DMS114 treated with DMSO at 0.1 percent for 48 hours (cell line): Measurements from ENCODE around the gene SNAPC2.
"Not testable (repeated sequence)": the region's sequence is repeated elsewhere in the genome, so short reads cannot be mapped to it uniquely, and the experiment has no call there.

Experiments used
- DNase-seq: peaks from one replicate; lab custom pipeline; 2025; ENCODE audit not compliant: unreplicated experiment; lab: John Stamatoyannopoulos, UW

The SNAPC2 gene

DNA sequence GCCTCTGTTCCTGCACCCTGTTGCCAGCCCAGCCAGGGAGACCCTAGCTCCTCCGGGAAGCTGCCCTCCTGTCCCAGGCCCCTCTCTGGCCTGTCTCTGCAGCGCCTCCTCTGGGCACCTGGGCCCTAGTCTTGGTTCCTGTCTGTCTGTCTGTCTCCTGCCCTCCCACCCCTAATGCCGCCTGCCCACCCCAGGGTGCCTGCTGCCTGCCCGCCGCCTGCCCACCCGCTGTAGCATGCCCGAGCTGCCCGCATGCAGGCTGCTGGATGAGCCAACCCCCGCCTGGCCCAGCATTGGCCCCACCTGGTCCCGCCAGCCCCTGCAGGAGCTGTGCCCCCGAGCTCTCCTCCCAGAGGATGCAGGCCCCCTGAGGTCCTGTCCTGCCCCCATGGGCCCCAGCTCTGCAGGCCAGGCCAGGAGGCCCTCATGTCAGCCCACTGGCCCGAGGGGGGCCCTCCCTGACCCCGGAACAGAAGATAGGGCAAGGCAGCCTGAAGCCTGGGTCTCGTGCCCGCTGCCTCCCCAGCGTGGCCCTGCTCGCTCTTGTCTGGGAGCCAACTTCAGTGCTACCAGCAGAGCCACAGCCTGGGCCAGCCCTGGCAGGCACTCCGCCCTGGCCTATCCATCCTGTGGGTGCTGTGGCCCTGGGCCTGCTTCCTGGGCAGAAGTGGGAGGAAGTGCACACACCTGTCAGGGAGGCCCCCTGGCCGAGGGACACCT lies 11.2 kb upstream of the SNAPC2 start:
- no peak for DNase-seq

DNA sequence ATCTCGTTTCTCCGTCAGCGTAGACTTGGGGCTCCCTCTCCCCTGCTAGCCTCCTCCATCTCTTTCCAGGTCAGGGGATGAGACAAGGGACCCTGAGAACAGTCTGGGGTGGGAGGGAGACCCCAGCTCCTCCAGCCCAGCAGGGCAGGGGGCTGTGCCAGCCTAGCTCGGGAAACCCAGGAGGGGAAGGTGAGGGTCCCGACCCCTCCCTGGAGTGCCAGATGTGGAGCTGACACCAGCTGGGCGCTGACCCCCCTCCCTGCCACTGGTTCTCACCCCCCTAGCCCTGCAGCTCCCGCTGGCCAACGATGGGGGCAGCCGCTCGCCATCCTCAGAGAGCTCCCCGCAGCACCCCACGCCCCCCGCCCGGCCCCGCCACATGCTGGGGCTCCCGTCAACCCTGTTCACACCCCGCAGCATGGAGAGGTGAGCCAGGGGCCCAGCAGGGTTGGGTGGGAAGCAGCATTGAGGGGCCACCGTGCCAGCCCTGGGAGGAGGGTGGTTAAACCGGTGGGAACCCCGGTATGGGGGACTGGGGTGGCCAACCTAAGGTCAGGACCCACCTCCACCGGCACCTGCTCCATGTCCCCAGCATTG lies 10.6 kb upstream of the SNAPC2 start:
- no peak for DNase-seq

- no peak for DNase-seq
Measured at GRCh38 chr19:7910321-7911161, 9.6 kb upstream of the SNAPC2 start.

DNA sequence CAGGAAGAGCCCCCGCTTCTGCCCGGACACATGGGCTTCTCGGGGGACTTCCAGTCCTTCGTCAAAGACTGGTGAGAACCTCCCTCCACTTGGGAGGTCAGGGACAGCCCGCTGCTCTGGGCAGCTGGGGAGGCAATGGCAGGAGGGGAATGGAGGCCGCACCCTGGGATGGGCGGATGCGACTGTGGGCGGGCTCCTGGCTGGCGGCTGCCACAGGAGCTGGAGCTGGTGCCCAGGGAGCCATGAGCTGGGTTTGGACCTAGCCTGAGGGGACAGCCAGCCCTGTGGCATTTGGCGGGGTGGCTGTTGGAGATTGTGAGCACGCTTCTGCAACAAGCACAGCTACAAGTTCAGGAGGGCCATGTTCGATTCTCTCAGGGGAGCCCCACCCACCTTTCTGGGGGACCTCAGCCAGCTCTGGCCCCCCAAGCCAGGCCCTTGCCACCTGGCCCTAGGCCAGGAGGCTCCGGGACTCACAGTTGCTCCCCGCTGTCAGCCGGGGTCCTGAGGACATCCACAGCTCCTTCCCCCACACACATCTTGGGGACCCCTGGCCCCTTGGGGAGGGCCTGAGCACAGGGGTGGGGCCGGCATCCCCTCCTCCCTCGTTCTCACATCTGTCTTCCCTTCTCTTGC lies 8.5 kb upstream of the SNAPC2 start:
- no peak for DNase-seq

DNA sequence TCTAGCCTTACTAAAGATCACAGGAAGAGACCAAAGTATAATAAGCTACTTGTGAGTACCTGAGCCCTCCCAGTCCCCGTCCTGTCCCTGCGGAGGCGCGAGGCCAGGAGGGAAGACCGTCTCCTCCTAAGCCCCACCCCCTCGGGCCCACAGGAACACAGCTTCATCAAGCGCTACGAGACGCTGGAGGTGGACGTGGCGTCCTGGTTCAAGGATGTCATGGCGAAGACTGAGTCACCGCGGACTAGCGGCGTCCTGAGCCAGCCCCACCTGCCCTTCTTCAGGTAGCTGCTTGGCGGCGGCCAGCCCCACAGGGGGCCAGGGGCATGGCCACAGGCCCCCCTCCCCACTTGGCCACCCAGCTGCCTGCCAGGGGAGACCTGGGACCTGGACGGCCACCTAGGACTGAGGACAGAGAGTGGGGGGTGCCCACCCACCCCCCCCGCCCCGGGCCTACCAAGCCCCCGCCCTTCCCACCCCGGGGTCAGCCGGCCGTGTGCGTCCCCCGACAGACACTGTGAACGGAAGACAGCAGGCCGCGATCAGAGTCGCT lies 7.9 kb upstream of the SNAPC2 start:
- DNase-seq = no peak

GRCh38 chr19:7912697-7913564 lies 7.2 kb upstream of the SNAPC2 start:
- no peak for DNase-seq

DNA sequence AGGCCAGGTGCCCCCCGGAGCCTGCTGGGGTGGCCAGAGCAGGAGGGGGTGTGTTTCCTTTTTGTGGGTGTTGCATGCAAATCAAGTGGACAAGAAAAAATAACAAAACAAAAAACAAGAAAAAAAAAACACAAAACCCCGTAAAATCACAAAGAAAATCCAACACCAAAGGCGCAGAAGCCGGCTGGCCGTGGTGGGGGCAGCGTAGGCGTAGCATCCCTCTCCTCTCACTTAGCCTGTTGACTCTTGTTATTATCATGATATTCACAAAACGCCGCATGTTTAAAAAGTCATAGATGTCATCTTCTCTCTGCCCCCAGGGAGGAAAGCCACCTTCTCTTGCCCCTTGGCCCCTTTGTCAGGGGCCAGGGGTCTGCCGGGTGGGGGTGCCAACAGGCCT lies 6.5 kb upstream of the SNAPC2 start:
- DNase-seq = no peak

DNA sequence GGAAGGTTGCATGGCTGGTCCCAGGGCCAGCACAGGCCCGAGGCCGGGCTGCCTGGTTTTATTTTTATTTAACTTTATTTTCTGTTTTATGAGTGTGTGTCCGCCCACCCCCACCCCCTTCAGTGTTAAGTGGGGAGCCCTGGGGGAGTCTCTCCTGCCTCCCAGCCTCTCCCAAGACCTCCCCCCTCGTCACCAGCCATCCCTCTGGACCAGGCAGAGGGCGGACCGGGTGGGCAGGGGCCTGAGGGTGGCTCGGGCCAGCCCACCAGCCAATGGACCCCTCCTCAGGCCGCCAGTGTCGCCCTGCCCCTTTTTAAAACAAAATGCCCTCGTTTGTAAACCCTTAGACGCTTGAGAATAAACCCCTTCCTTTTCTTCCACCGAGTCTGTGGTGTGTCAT lies 6.0 kb upstream of the SNAPC2 start:
- no peak for DNase-seq

DNA sequence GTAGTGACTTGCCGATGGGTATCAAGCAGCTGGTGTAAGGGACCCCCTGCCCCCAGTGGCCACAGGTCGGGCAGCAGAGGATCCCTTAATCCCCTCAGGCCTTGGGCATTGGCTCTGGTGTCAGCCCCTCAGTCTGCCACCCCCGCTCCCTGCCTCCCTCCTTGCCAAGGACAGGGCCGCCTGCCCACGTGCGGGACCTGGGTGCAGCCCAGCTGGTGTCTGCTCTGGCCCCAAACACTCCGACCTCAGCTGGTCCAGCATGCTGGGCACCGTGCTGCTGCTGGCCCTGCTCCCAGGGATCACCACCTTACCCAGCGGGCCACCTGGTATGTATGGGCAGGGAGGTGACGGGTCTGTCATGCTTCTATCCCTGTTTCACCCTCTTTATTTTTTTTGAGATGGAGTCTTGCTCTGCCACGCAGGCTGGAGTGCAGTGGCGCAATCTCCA lies 5.5 kb upstream of the SNAPC2 start, which contains the start of gene TGFBR3L:
Gene TGFBR3L, plus strand, starts transcription at position 233 of the 448 bp plus-strand sequence.
- DNase-seq = no peak

DNA sequence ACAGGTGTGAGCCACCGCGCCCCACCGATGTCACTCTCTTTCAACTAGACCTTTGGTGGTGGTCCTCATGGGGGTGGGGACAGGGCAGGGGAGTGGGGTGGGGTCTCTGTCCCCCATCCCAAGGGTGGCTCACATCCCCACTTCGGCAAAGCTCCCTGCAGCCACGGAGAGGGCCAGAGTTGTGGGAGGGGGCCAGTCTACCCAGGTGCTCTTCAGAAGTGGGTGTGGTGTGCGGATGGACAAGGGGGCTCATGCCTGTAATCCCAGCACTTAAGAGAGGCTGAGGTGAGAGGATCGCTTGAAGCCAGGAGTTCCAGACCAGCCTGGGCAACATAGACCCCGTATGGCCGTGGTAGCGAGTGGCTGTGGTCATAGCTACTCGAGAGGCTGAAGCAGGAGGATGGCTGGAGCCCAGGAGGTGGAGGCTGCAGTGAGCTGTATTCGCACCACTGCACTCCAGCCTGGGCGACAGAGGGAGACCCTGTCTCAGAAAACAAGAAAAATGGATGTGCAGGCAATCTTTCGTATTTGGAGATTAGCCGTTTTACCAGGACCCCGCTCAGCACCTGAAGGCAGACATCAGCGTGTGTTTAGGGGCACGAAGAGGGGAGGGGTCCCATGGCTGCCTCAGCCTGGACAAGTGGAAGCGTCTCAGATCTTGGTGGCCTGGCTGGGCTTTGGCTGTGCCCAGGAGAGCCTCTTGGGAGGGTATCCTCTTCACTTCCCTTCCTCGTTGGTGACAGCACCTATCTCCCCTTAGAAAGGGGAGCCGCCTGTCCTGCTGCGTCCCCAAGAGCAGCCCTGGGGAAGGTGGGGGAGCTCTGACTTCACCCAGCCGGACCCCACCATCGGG lies 4.7 kb upstream of the SNAPC2 start:
- DNase-seq = no peak

DNA sequence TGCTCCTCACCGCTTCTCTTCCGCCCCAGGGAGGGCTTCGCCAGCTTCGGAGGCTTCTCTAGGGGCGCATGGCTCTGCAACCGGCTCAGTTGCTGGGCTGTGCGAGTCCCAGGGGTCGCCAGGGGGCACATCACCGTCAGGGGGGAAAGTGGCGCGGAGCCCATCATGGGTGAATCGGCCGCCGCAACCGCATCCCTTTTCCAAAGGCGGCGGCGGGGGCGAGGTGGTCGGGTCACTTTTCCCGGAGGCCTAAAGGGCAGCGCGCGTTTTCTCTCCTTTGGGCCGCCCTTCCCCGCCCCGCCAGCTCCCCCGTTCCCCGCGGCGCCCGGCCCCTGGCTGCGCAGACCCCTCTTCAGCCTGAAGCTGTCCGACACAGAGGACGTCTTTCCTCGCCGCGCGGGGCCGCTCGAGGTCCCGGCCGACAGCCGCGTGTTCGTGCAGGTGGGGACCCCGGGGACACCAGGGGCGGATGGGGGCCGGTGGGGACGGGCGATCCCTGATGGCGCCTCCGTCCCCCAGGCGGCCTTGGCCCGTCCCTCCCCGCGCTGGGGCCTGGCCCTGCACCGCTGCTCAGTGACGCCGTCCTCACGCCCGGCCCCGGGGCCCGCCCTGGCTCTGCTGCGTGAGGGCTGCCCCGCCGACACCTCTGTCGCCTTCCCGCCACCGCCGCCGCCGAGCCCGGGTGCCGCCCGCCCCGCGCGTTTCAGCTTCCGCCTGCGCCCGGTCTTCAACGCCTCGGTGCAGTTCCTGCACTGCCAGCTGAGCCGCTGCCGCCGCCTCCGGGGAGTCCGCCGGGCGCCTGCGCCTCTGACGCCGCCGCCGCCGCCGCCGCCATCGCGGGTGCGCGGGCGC lies 3.8 kb upstream of the SNAPC2 start:
- no peak for DNase-seq

- DNase-seq = no peak
Measured at GRCh38 chr19:7916955-7917266, 3.2 kb upstream of the SNAPC2 start.

- no peak for DNase-seq
Measured at GRCh38 chr19:7917267-7918061, 2.7 kb upstream of the SNAPC2 start.

DNA sequence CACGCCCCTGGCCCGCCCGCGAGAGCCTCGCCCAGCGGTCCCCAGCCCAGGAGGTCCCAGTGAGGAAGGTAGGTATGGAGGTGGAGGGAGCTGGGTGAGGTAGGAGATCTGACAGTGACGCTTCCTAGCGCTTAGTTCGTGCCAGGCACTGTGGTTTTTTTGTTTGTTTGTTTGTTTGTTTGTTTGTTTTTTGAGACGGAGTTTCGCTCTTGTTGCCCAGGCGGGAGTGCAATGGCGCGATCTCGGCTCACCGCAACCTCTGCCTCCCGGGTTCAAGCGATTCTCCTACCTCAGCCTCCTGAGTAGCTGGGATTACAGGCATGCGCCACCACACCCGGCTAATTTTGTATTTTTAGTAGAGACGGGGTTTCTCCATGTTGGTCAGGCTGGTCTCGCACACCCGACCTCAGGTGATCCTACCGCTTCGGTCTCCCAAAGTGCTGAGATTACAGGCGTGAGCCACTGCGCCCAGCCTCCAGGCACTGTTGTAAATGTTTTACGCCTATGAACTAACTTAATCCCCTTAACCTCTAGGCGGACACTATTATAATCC lies 2.0 kb upstream of the SNAPC2 start:
- not testable (repeated sequence) for DNase-seq

GRCh38 chr19:7918615-7919421 lies 1.3 kb upstream of the SNAPC2 start:
- no peak for DNase-seq

DNA sequence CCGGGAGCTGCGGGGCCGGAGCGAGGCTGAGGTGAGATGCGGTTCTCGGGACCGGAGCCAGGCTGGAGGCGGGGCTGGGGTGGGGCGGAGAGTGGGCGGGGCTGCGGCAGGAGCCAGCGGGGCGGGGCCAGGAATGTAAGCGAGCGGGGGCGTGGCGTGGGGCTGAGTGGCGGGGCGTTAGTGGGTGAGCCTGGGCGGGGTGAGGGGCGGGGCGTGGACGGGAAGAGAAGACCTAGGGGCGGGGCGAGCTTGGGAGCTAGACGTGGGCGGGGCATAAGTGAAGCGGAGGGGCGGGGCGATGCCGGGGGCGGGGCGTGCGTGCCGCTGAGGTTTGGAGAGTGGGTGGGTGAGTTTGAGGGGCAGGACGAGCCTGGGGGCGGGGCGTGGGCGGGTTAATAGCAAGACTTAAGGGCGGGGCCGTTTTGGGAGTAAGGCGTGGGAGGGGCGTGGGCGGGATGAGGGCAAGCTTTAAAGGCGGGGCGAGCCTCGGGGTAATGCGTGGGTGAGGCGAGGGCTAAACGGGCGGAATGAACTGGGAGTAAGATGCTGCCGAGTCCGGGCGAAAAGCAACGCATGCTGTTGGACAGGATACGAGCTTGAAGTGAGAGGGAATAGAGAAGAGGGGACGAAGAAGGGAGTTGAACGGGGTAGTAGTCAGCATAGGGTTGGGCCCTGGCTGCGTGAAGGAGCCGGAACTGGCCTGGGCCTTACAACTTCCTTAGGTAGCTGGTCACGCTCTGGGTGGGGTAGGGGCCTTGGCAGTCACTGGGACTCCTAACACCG lies 572 bp downstream of the SNAPC2 start:
- DNase-seq = peak; percentile 82
